H9 (cell line): ENCODE results near the gene F7. TPM values are rescaled to one million over a fixed set of nuclear protein-coding genes. Genes with fewer than 3 reads are reported as not detected.

Experiments
- DNase-seq: peaks from one replicate; pipeline ENCODE4 v3.0.0-alpha.2; 2017
- H2AFZ ChIP-seq: one replicate; pipeline ENCODE4 v1.6.1; 2013; ENCODE audit warnings: mild to moderate bottlenecking, low read length, control low read depth, moderate library complexity
- H2AK5ac ChIP-seq: 2 replicates; pipeline ENCODE4 v1.6.1; 2013; ENCODE audit warnings: low read length, control low read depth, mixed read lengths; ENCODE audit not compliant: insufficient read length
- H2BK120ac ChIP-seq: one replicate; pipeline ENCODE4 v1.6.1; 2013; ENCODE audit warnings: low read depth, mild to moderate bottlenecking, low read length, control low read depth, inconsistent platforms; ENCODE audit not compliant: poor library complexity, severe bottlenecking
- H2BK12ac ChIP-seq: 2 replicates; pipeline ENCODE4 v1.6.1; 2013; ENCODE audit warnings: low read length, control low read depth, mixed read lengths, low read depth; ENCODE audit not compliant: insufficient read length
- H2BK15ac ChIP-seq: 2 replicates; pipeline ENCODE4 v1.6.1; 2013; ENCODE audit warnings: low read depth, low read length, control low read depth
- H2BK20ac ChIP-seq: one replicate; pipeline ENCODE4 v1.6.1; 2013; ENCODE audit warnings: low read depth, mild to moderate bottlenecking, low read length, control low read depth, inconsistent platforms; ENCODE audit not compliant: poor library complexity, severe bottlenecking
- H2BK5ac ChIP-seq: 2 replicates; pipeline ENCODE4 v1.6.1; 2013; ENCODE audit warnings: low read length, control low read depth, mixed read lengths; ENCODE audit not compliant: insufficient read length
- H3K14ac ChIP-seq: 2 replicates; pipeline ENCODE4 v1.6.1; 2013; ENCODE audit warnings: low read length, control low read depth; ENCODE audit not compliant: insufficient read depth
- H3K18ac ChIP-seq: 2 replicates; pipeline ENCODE4 v1.6.1; 2013; ENCODE audit warnings: low read depth, mild to moderate bottlenecking, mixed read lengths, low read length, control low read depth; ENCODE audit not compliant: insufficient read length
- H3K23ac ChIP-seq: 2 replicates; pipeline ENCODE4 v1.6.1; 2013; ENCODE audit warnings: low read length, control low read depth, mixed read lengths, low read depth; ENCODE audit not compliant: insufficient read length
- H3K23me2 ChIP-seq: 2 replicates; pipeline ENCODE4 v1.6.1; 2013; ENCODE audit warnings: low read depth, mild to moderate bottlenecking, mixed read lengths, low read length, control low read depth; ENCODE audit not compliant: insufficient read length, poor library complexity, severe bottlenecking
- H3K27ac ChIP-seq: 2 replicates; pipeline ENCODE4 v1.5.1; 2013; ENCODE audit warnings: low read length, control low read depth, mixed read lengths, low read depth; ENCODE audit not compliant: insufficient read length
- H3K27me3 ChIP-seq: 2 replicates; pipeline ENCODE4 v1.6.1; 2013; ENCODE audit warnings: low read length, control low read depth, inconsistent platforms; ENCODE audit not compliant: insufficient read depth
- H3K4ac ChIP-seq: 2 replicates; pipeline ENCODE4 v1.6.1; 2013; ENCODE audit warnings: low read depth, mild to moderate bottlenecking, control low read depth, inconsistent platforms, low read length, moderate library complexity
- H3K4me1 ChIP-seq: 2 replicates; pipeline ENCODE4 v1.6.1; 2013; ENCODE audit warnings: low read length, control low read depth, inconsistent platforms; ENCODE audit not compliant: insufficient read depth
- H3K4me2 ChIP-seq: 2 replicates; pipeline ENCODE4 v1.6.1; 2013; ENCODE audit warnings: low read length, control low read depth, mixed read lengths; ENCODE audit not compliant: insufficient read length, insufficient read depth
- H3K56ac ChIP-seq: 2 replicates; pipeline ENCODE4 v1.6.1; 2013; ENCODE audit warnings: low read depth, mild to moderate bottlenecking, mixed read lengths, low read length, control low read depth; ENCODE audit not compliant: insufficient read length
- H3K79me1 ChIP-seq: 2 replicates; pipeline ENCODE4 v1.6.1; 2013; ENCODE audit warnings: low read depth, mild to moderate bottlenecking, moderate library complexity, low read length, control low read depth, inconsistent platforms; ENCODE audit not compliant: insufficient read depth, poor library complexity, severe bottlenecking
- H3K79me2 ChIP-seq: 2 replicates; pipeline ENCODE4 v1.6.1; 2013; ENCODE audit warnings: low read length, control low read depth, inconsistent platforms; ENCODE audit not compliant: insufficient read depth
- H3K9ac ChIP-seq: 2 replicates; pipeline ENCODE4 v1.6.1; 2013; ENCODE audit warnings: low read length, control low read depth, mixed read lengths; ENCODE audit not compliant: insufficient read length; ENCODE audit errors: extremely low read depth
- H3K9me3 ChIP-seq: one replicate; pipeline ENCODE4 v1.6.1; 2013; ENCODE audit warnings: low read depth, low read length, inconsistent platforms; ENCODE audit not compliant: control insufficient read depth
- H3T11ph ChIP-seq: one replicate; pipeline ENCODE4 v1.6.1; 2013; ENCODE audit warnings: mild to moderate bottlenecking, low read length, control low read depth, inconsistent platforms
- H4K20me1 ChIP-seq: one replicate; pipeline ENCODE4 v1.6.1; 2013; ENCODE audit not compliant: control insufficient read depth, insufficient read length, insufficient read depth
- H4K5ac ChIP-seq: 2 replicates; pipeline ENCODE4 v1.6.1; 2013; ENCODE audit warnings: low read depth, mild to moderate bottlenecking, mixed read lengths, low read length, control low read depth; ENCODE audit not compliant: insufficient read length
- H4K8ac ChIP-seq: replicated peaks from 2 replicates; pipeline ENCODE4 v1.6.1; 2013; ENCODE audit warnings: low read length, control low read depth, mixed read lengths, low read depth; ENCODE audit not compliant: insufficient read length
- H4K91ac ChIP-seq: 2 replicates; pipeline ENCODE4 v1.6.1; 2013; ENCODE audit warnings: low read depth, mild to moderate bottlenecking, moderate library complexity, mixed read lengths, low read length, control low read depth; ENCODE audit not compliant: insufficient read length
- H3K27ac Mint-ChIP-seq, 3 experiments: 2 replicates in 2 of 3; 3 replicates in 1 of 3; pipeline ENCODE4 v1.8.0; 2020 to 2021; ENCODE audit warnings: mixed read lengths in 3 of 3, mild to moderate bottlenecking in 1 of 3, moderate library complexity in 1 of 3
- H3K27me3 Mint-ChIP-seq: 2 replicates; pipeline ENCODE4 v1.8.0; 2021; ENCODE audit warnings: low read depth, mild to moderate bottlenecking, moderate library complexity, mixed read lengths
- H3K36me3 Mint-ChIP-seq, 3 experiments: 2 replicates in 2 of 3; 3 replicates in 1 of 3; pipeline ENCODE4 v1.8.0; 2020 to 2021; ENCODE audit warnings: low read depth in 3 of 3, mixed read lengths in 3 of 3; ENCODE audit not compliant: insufficient read depth in 1 of 3
- H3K4me1 Mint-ChIP-seq, 2 experiments: 2 replicates each; pipeline ENCODE4 v1.8.0; 2020; ENCODE audit warnings: mixed read lengths in 2 of 2
- H3K4me3 Mint-ChIP-seq, 2 experiments: 2 replicates in 1 of 2; 3 replicates in 1 of 2; pipeline ENCODE4 v1.8.0; 2020 to 2021; ENCODE audit warnings: mild to moderate bottlenecking in 2 of 2, mixed read lengths in 2 of 2, moderate library complexity in 1 of 2
- H3K9me3 Mint-ChIP-seq, 2 experiments: 2 replicates in 1 of 2; 3 replicates in 1 of 2; pipeline ENCODE4 v1.8.0; 2020; ENCODE audit warnings: mild to moderate bottlenecking in 2 of 2, mixed read lengths in 2 of 2, moderate library complexity in 1 of 2
- CTCF ChIP-seq: fragments of 200-600 bp; sonication (generic); conservative IDR thresholded peaks from 3 replicates; pipeline ENCODE4 v1.8.0; 2021; ENCODE audit warnings: antibody characterized with exemption, mild to moderate bottlenecking
- WGBS: extraction: QIAGEN DNeasy Blood & Tissue Kit; methylation state at CpG from one replicate; pipeline ENCODE4 v1.1.7; 2013; ENCODE audit warnings: missing lambda C conversion rate, low lambda C conversion rate, mixed read lengths; ENCODE audit not compliant: insufficient read length; ENCODE audit errors: extremely low coverage; 5-methylcytosine and 5-hydroxymethylcytosine counted together
- total RNA-seq: library from RNA; stranded (reverse); gene quantifications from 2 replicates; pipeline ENCODE4 v1.2.1, GENCODE V29; 2021

The F7 gene
- total RNA-seq, 1 experiment from 2014 or later: 0.81 TPM

DNA sequence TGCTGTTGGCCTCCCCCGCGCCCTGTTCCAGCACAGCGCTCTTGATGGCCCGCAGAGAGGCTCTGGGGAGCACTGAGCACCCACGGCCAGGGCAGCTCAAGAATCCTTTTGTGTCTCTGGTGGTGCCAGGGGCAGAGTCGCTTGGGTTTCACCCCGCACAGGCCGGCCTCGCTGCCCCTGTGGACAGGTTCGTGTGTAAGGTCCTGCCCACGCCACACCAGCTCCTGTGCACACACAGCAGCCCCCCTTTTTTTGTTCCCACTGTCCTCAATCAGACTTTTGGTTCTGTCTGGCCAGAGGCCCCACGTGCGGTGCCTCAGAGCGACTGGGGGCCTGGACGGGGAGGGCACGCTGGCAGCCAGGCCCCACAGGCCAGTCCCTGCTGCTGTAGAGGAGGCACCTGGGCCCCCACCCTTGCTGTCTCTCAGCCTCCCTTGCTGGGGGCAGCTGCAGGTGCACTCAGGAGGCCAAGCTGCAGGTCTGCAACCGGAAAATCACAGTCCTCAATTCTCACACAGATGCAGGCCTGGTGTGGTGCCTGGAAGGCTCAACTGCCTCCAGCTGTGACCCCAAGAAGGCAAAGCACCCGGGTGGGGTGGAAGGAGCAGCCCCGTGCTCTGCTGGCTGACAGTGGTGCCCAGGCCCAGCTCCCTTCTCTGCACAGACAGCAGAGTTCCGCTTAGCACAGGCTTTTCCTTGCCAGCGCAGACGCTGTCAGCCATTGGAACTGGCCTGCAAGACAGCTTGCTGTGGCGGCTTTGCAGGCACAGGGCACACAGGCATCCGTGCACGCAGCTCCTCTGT, 12.6 kb upstream of the F7 start:
- Histone ChIP-seq H3K79me1 (no peaks in the 10 kb centered on the region), H3K23ac (no peak overlapping the region), H3K9me3 (no peaks in the 10 kb centered on the region), H3K4me1 (no peaks in the 10 kb centered on the region; the same call in 1 of the 2 replicates), H3K56ac (no peak overlapping the region), H3K4ac (no peak overlapping the region), H2BK12ac (no peak overlapping the region), H3K27me3 (no peaks in the 10 kb centered on the region), H2AFZ (no peak overlapping the region), H4K20me1 (peaks cover 2% of the 10 kb centered on the region), H2BK120ac (no peak overlapping the region), H3K14ac (no peak overlapping the region; the same call in 1 of the 2 replicates), H4K8ac (no peak overlapping the region), H2BK20ac (no peak overlapping the region), H2BK5ac (no peak overlapping the region), H3K27ac (no peak overlapping the region), H3K4me2 (no peak overlapping the region), H4K91ac (no peak overlapping the region), H3K18ac (no peak overlapping the region), H2BK15ac (no peak overlapping the region), H2AK5ac (no peak overlapping the region), H3K9ac (no peak overlapping the region), H3T11ph (no peak overlapping the region), H3K79me2 (no peaks in the 10 kb centered on the region), H4K5ac (no peak overlapping the region), H3K23me2 (no peaks in the 10 kb centered on the region)
- TF ChIP-seq CTCF: no peak
- WGBS: no CpG with 5 or more reads among the region's 25 CpGs
- no peaks in the 10 kb centered on the region for H3K9me3 Mint-ChIP-seq
- peaks cover 0 to 5% (median 3%) of the 10 kb centered on the region in 3 experiments; a peak in 5 of 7 replicates for H3K36me3 Mint-ChIP-seq
- no peak overlapping the region for H3K4me3 Mint-ChIP-seq
- peaks cover 1% of the 10 kb centered on the region; the same call in 1 of the 2 replicates for H3K27me3 Mint-ChIP-seq
- no peak overlapping the region for H3K27ac Mint-ChIP-seq
- DNase-seq: no peak
- H3K4me1 Mint-ChIP-seq: peaks cover 18 to 25% of the 10 kb centered on the region in 2 experiments
